SKM-1 treated with dmso at 0.1 percent for 144 hours (cell line): ENCODE results near the gene SMIM43.
"Not testable (repeated sequence)": the region's sequence is repeated elsewhere in the genome, so short reads cannot be mapped to it uniquely, and the experiment has no call there.

Experiments used
- DNase-seq: peaks from one replicate; lab custom pipeline; 2025; ENCODE audit not compliant: unreplicated experiment; lab: John Stamatoyannopoulos, UW

Gene SMIM43

DNA sequence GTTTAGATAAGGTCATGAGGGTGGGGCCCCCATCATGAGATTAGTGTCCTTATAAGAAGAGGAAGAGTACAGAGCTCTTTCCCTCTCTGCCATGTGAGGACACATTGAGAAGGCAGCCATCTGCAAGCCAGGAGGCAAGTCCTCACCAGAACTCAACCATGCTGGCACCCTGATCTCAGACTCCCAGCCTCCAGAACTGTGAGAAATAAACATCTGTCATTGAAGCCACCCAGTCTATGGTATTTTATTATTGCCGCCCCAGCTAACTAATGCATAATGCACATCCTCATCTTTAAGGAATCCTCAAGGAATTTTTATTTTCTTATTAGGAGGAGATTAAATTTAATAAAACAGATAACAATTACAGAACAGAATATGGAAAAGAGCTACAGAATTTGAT, 19.4 kb upstream of the SMIM43 start:
- no peak for DNase-seq

- DNase-seq, result no peak
Observed at GRCh38 chr4:121783210-121783609, 18.2 kb upstream of the SMIM43 start.

DNA sequence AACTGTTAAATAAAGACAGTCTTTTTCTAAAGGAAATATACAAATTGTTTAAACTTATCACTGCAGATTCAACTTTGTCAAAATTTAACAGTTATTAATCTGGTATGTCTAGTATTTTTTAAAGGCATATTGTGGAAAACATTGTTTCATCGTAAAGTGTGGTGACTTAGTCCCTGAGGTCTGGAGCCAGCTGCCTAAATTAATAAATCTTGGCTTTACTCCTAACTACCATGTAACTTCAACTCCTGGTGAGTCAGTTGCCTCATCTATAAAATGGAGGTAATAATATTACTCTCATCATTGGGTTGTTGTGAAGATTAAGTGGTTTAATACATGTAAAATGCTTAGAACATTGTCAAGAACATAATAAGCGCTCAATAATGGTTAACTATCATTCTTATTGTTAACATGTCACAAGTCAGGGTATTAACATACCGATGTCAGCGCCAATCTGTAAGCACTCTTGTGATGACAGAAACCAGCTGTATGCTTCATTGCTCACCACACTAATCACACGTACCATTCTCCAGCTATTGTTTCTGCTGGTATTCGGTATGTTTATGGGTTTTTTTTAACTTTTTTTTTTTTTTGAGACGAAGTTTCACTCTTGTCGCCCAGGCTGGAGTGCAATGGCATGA, 14.1 kb upstream of the SMIM43 start:
- DNase-seq, result no peak

GRCh38 chr4:121777625-121778024, 12.7 kb upstream of the SMIM43 start:
- no peak for DNase-seq

DNA sequence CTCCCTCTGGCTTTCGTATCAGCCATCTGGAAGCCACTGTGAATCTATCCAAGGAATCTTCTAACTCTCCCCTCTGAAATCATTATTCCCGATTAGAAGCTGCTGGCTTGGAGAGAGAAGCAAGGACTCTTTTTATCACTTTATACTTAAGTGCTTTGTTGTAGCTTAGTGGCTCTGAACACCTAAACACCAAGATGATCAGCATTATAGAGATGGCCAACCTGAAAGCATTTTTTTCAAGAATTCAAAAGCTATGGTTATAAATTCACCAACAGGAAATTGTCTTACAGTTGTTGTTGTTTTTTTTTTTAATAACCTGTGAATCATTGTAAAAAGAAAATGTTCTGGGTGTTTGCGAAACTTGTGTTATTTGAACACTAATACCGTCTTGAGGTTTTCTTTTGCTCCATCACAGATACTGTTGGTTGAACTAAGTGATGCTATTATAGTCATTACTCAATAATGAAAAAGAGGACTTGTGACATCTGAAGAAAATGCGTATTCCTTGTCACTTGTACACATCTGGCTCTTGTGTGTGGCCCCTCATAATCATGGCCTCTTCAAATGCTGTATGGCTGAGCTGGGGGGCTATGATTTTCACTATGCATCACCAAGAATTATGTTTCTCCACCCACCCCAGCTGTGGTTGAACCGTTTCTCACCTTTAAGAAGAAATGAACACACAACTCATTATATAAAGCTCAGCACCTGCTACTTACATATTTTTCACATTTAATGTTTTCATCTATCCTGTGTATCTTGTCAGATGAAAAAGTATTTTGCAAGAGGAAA, 11.8 kb upstream of the SMIM43 start:
- no peak for DNase-seq

DNA sequence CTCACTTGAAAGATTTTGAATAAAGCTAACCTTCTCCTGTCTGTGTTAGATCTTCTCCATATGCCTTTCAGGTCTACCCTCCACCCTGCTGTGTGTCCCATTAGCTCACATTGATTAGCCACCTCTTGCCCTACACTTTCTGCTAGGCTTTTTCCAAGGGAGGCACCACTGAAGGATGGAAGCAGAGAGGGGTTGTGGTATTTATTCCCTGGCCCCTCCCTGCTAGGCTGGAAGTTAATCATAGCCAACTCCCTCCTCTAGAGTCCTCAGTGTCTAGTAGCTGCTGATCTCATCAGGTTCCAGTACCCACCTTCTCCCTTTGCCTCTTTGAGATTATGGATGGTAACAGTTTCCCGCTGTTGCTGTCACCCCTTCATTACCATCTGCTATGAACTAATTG, 8.9 kb upstream of the SMIM43 start:
- DNase-seq, result no peak

DNA sequence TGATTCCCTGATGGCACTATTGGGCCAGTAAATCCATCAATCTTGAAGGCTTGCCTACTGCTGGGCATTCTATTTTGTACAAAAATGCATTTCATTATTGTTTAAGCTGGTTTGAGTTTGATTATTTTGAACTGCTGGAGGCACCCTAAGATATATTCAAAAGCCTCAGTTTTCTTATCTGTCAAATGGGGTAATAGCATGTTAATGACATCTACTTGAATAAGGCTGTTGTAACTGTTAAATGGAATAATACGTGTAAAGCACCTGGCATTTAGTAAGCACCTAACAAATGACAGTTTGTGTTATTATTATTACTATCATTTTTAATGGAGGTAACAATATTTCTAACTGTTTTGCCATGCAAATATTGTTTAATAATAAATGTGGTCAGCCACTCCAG, 6.9 kb upstream of the SMIM43 start:
- DNase-seq, result no peak

- DNase-seq, result no peak
Observed at GRCh38 chr4:121769341-121769740, 4.4 kb upstream of the SMIM43 start.

DNA sequence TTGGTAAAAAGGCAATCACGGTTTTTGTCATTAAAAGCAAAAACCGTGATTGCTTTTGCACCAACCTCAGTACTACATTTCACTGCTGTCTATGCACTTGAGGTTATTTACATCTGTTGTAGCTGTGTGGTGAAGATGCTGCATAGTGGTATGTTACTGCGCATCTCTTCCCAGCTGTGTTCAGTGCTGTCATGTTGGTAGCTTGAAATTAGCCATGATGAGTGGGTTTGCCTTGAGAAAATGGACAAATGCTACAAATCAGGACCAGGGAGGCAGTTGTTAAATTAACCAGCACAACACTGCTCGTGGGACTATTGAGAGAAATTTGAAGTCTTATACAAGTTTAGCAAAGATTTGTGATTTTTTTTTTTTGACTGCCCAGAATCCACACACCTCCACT, 2.2 kb upstream of the SMIM43 start:
- DNase-seq, result no peak

- DNase-seq, result no peak
Observed at GRCh38 chr4:121765971-121766538, 1.1 kb upstream of the SMIM43 start.

- DNase-seq, result peak; percentile 53
Observed at GRCh38 chr4:121765368-121765705, 373 bp upstream of the SMIM43 start.

GRCh38 chr4:121764303-121764701, 662 bp downstream of the SMIM43 start:
- no peak for DNase-seq

DNA sequence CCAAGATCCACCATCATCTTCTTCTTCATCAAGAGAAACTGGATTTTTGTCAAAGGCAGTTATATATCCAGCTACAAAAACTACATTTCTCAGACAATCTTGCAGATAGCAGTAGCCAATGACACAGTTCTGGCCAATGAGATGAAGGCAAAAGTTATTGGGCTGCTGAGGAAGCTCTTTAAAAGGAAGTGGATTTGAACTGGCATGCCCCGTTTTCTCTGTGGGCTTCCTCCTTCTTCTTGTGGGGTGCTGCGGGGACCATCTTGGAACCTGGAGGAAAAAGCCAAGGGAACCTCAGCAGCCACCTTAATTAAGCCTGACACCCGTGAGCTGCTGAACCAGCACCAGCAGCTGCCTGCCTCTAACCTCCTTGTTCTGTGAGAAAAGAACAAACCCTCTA, 4.8 kb downstream of the SMIM43 start:
- no peak for DNase-seq

DNA sequence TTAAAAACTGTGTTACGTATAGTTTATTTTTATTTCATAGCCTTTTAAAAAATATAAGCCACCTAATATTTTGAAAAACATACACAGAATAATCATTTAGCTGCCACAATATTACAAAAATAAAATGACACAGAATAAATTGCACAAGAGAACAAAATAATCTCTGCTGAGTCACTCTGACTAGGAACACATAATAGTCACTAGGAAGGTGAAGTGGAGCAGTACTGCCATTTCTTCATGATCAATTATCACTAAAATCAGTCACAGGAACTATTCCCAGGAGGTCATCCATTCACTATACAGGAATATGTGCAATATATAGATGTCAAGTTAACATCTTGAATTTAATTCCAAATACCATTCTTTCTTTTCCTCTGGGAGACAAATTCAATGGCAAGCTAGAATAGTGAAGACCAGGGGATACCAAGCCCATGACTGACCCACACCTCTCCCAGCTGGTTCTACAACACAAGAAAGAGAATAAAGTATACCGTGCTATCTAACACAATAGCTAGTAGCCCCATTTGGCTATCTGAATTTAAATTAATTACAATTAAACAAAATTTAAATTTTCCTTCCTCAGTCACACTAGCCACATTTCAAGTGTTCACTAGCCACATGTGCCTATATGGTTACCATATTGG, 5.9 kb downstream of the SMIM43 start:
- no peak for DNase-seq

GRCh38 chr4:121752142-121752541, 12.8 kb downstream of the SMIM43 start:
- not testable (repeated sequence) for DNase-seq

- DNase-seq, result no peak
Observed at GRCh38 chr4:121749225-121749624, 15.7 kb downstream of the SMIM43 start.

GRCh38 chr4:121742794-121743193, 22.2 kb downstream of the SMIM43 start:
- DNase-seq, result no peak

DNA sequence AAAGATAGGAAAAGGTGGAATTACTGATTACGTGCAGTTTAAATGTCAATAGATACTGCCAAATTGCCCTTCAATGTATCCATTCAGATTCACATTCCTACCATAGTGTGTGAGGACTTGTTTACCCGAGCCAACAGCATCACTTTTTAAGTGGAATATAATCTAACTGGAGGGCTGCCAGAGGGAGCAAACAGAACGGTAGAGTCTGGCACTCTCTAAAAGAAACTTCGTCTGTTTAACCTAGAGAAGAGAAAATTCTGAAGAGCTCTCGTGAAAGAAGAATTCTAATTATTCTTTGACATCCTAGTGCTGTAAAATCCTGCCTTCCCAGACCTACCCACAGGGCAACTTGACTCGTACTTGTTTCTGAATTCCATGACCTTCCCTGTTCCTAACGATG, 23.2 kb downstream of the SMIM43 start:
- DNase-seq, result no peak

GRCh38 chr4:121740796-121741409, 24.1 kb downstream of the SMIM43 start:
- DNase-seq, result no peak

GRCh38 chr4:121739575-121739974, 25.4 kb downstream of the SMIM43 start:
- DNase-seq, result no peak

- no peak for DNase-seq
Observed at GRCh38 chr4:121738780-121739535, 26.0 kb downstream of the SMIM43 start.
